Glutamatergic neuron (in vitro differentiated cells): Measurements from ENCODE around the gene SORBS2. TPM values are rescaled to one million over a fixed set of nuclear protein-coding genes. Genes with fewer than 3 reads are reported as not detected.

Source experiments
- DNase-seq: peaks from one replicate; pipeline ENCODE4 v3.0.0; 2022
- H3K27ac Mint-ChIP-seq: one replicate; pipeline ENCODE4 v1.8.0; 2020; ENCODE audit warnings: mild to moderate bottlenecking, mixed read lengths, inconsistent platforms; ENCODE audit not compliant: unreplicated experiment
- H3K27me3 Mint-ChIP-seq: one replicate; pipeline ENCODE4 v1.8.0; 2020; ENCODE audit warnings: mild to moderate bottlenecking, moderate library complexity, mixed read lengths, inconsistent platforms; ENCODE audit not compliant: unreplicated experiment
- H3K36me3 Mint-ChIP-seq: one replicate; pipeline ENCODE4 v1.8.0; 2020; ENCODE audit warnings: mild to moderate bottlenecking, mixed read lengths, inconsistent platforms; ENCODE audit not compliant: unreplicated experiment
- H3K4me1 Mint-ChIP-seq: one replicate; pipeline ENCODE4 v1.8.0; 2020; ENCODE audit warnings: mild to moderate bottlenecking, low read depth, mixed read lengths, inconsistent platforms; ENCODE audit not compliant: unreplicated experiment
- H3K4me3 Mint-ChIP-seq: one replicate; pipeline ENCODE4 v1.8.0; 2020; ENCODE audit warnings: mild to moderate bottlenecking, mixed read lengths, inconsistent platforms; ENCODE audit not compliant: unreplicated experiment
- H3K9me3 Mint-ChIP-seq: one replicate; pipeline ENCODE4 v1.8.0; 2020; ENCODE audit warnings: mild to moderate bottlenecking, moderate library complexity, mixed read lengths, inconsistent platforms; ENCODE audit not compliant: unreplicated experiment
- total RNA-seq: library from RNA; stranded (reverse); fragmentation: NEBNext Ultra II Directional; extraction: Animal tissue kit (Norgen Biotek cat#: 25700); gene quantifications from one replicate; pipeline ENCODE4 v1.2.1, GENCODE V29; 2021; ENCODE audit not compliant: unreplicated experiment
- TF ChIP-seq, protein P1 (sequence below): fragments of 200-600 bp; sonication (generic); IDR thresholded peaks from one replicate; pipeline ENCODE4 v1.5.0; 2021; ENCODE audit not compliant: partially characterized antibody, unreplicated experiment

The SORBS2 gene
- total RNA-seq, 1 donor from 2014 or later = 95.5 TPM

DNA sequence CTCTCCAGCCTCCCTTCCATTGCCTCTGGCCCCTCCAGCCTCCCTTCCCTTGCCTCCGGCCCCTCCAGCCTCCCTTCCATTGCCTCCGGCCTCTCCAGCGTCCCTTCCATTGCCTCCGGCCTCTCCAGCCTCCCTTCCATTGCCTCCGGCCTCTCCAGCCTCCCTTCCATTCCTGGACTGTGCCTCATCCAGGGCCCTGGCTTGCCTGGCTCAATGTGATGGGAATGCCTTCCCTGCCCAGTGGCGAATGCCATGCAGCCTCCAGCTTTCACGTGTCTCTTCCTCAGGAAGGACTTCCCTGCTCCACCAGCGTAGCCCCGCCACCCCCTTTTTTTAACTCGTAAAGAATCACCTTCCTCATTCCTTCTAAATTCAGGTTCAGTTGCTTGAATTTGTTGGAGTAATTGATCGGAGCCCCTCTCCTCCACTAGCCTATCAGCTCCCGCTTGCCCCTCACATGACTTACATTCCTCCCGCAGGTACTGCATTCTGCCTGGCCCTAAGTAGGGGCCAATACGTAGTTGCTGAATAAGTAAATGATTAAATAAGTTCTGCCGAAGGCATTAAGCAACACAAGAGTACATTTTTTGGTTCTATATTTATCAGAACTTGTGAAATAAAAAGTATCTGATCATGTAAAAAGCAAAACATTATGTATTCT lies 30.3 kb downstream of the SORBS2 start:
- H3K9me3 Mint-ChIP-seq = peaks cover 3% of the 10 kb centered on the region
- H3K27ac Mint-ChIP-seq = no peak overlapping the region
- H3K4me1 Mint-ChIP-seq = peaks cover 17% of the 10 kb centered on the region
- H3K36me3 Mint-ChIP-seq = peaks cover 5% of the 10 kb centered on the region
- DNase-seq = no peak
- H3K27me3 Mint-ChIP-seq = peaks cover 3% of the 10 kb centered on the region
- H3K4me3 Mint-ChIP-seq = no peak overlapping the region
- TF ChIP-seq, protein P1, sequence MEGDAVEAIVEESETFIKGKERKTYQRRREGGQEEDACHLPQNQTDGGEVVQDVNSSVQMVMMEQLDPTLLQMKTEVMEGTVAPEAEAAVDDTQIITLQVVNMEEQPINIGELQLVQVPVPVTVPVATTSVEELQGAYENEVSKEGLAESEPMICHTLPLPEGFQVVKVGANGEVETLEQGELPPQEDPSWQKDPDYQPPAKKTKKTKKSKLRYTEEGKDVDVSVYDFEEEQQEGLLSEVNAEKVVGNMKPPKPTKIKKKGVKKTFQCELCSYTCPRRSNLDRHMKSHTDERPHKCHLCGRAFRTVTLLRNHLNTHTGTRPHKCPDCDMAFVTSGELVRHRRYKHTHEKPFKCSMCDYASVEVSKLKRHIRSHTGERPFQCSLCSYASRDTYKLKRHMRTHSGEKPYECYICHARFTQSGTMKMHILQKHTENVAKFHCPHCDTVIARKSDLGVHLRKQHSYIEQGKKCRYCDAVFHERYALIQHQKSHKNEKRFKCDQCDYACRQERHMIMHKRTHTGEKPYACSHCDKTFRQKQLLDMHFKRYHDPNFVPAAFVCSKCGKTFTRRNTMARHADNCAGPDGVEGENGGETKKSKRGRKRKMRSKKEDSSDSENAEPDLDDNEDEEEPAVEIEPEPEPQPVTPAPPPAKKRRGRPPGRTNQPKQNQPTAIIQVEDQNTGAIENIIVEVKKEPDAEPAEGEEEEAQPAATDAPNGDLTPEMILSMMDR = no peak

DNA sequence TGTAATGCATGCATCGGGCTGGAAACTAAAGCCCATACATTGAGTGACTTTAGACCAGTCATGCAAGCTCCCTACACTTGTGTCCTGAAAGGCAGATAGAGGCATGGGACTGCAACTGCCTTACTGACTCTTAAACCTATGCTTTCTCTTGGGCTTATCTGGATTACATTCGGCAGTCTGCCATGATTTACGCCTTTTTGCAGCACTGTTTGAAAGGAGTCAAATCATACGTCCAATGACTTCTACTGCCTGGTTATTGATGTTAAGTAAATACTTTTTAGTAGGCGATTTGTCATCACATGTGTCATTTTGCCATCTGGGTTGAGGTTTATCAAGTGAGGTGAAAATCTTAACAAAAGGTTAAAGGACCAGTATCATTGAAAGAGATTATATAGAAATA lies 31.5 kb downstream of the SORBS2 start:
- TF ChIP-seq, protein P1 = no peak
- DNase-seq = no peak
- peaks cover 5% of the 10 kb centered on the region for H3K36me3 Mint-ChIP-seq
- H3K4me1 Mint-ChIP-seq = peaks cover 17% of the 10 kb centered on the region
- H3K27me3 Mint-ChIP-seq = peaks cover 3% of the 10 kb centered on the region
- H3K9me3 Mint-ChIP-seq = peaks cover 3% of the 10 kb centered on the region
- no peak overlapping the region for H3K4me3 Mint-ChIP-seq
- H3K27ac Mint-ChIP-seq = no peak overlapping the region

GRCh38 chr4:185779517-185779916 lies 32.5 kb downstream of the SORBS2 start:
- H3K4me1 Mint-ChIP-seq = peaks cover 25% of the 10 kb centered on the region
- H3K36me3 Mint-ChIP-seq = peaks cover 5% of the 10 kb centered on the region
- peaks cover 3% of the 10 kb centered on the region for H3K9me3 Mint-ChIP-seq
- TF ChIP-seq, protein P1 = no peak
- peaks cover 3% of the 10 kb centered on the region for H3K27me3 Mint-ChIP-seq
- no peak overlapping the region for H3K27ac Mint-ChIP-seq
- no peak overlapping the region for H3K4me3 Mint-ChIP-seq
- no peak for DNase-seq

DNA sequence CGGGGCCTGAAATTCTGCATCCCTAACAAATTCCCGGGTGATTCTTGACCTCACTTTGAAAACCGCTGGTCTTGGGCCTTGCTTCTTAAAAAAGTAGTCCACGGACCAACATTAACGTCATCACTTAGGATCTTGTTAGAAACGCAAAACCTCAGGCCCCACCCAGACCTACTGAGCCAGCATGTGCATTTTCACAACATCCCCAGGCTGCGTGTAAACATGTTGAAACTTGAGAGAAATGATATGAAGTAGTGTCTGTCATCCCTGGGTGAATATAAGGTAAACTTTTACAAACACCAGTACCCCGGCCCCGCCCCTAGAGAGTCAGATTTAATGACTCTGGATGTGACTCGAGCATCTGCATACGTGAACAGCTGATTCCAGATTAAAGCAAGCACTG lies 33.7 kb downstream of the SORBS2 start:
- TF ChIP-seq, protein P1 = no peak
- H3K9me3 Mint-ChIP-seq = peaks cover 3% of the 10 kb centered on the region
- peaks cover 5% of the 10 kb centered on the region for H3K27me3 Mint-ChIP-seq
- no peak overlapping the region for H3K27ac Mint-ChIP-seq
- peaks cover 5% of the 10 kb centered on the region for H3K36me3 Mint-ChIP-seq
- H3K4me3 Mint-ChIP-seq = no peak overlapping the region
- H3K4me1 Mint-ChIP-seq = peaks cover 36% of the 10 kb centered on the region
- DNase-seq = no peak

GRCh38 chr4:185775792-185776555 lies 36.0 kb downstream of the SORBS2 start:
- DNase-seq = no peak
- H3K27ac Mint-ChIP-seq = no peak overlapping the region
- H3K36me3 Mint-ChIP-seq = peaks cover 4% of the 10 kb centered on the region
- peaks cover 53% of the 10 kb centered on the region for H3K4me1 Mint-ChIP-seq
- H3K4me3 Mint-ChIP-seq = no peak overlapping the region
- TF ChIP-seq, protein P1 = no peak
- peaks cover 2% of the 10 kb centered on the region for H3K27me3 Mint-ChIP-seq
- peaks cover 2% of the 10 kb centered on the region for H3K9me3 Mint-ChIP-seq
